GM19043 (cell line): ENCODE measurements around the gene VEGFD.

Experiments used
- ATAC-seq: cut with Tn5 transposase; IDR thresholded peaks from one replicate; pipeline ENCODE4 v1.9.1; 2021; ENCODE audit warnings: low read depth; ENCODE audit not compliant: unreplicated experiment

Gene VEGFD

GRCh38 chrX:15366506-15367352 lies 17.5 kb downstream of the VEGFD start:
- ATAC-seq = no peak

GRCh38 chrX:15359701-15360100 lies 24.5 kb downstream of the VEGFD start:
- no peak for ATAC-seq

- no peak for ATAC-seq
These were observed 25.7 kb downstream of the VEGFD start for GRCh38 chrX:15358533-15358932.

GRCh38 chrX:15356444-15356843 lies 27.8 kb downstream of the VEGFD start:
- ATAC-seq = no peak

- ATAC-seq = no peak
These were observed 33.8 kb downstream of the VEGFD start for GRCh38 chrX:15350329-15350996.

- no peak for ATAC-seq
These were observed 35.2 kb downstream of the VEGFD start for GRCh38 chrX:15349046-15349445.

- no peak for ATAC-seq
These were observed 38.2 kb downstream of the VEGFD start for GRCh38 chrX:15345976-15346375.

- ATAC-seq = no peak
These were observed 40.1 kb downstream of the VEGFD start for GRCh38 chrX:15344106-15344505.

GRCh38 chrX:15343075-15343476 lies 41.1 kb downstream of the VEGFD start:
- ATAC-seq = no peak

GRCh38 chrX:15340867-15341266 lies 43.3 kb downstream of the VEGFD start:
- ATAC-seq = no peak

GRCh38 chrX:15336023-15336413 lies 48.2 kb downstream of the VEGFD start:
- ATAC-seq = no peak

- ATAC-seq = peak; percentile 97
These were observed 48.8 kb downstream of the VEGFD start, which contains the start of gene PIGA for GRCh38 chrX:15335135-15336022. PIGA (minus strand) TSS chrX:15335523; CDS start chrX:15331930, 3,593 bp downstream.

GRCh38 chrX:15334561-15334960 lies 49.7 kb downstream of the VEGFD start:
- no peak for ATAC-seq

- no peak for ATAC-seq
These were observed 55.4 kb downstream of the VEGFD start for GRCh38 chrX:15328821-15329220.

GRCh38 chrX:15328131-15328530 lies 56.1 kb downstream of the VEGFD start:
- ATAC-seq = no peak

- no peak for ATAC-seq
These were observed 61.7 kb downstream of the VEGFD start for GRCh38 chrX:15322472-15322871.

GRCh38 chrX:15322072-15322471 lies 62.1 kb downstream of the VEGFD start:
- ATAC-seq = no peak

GRCh38 chrX:15321447-15321846 lies 62.8 kb downstream of the VEGFD start:
- ATAC-seq = no peak

GRCh38 chrX:15320297-15320696 lies 63.9 kb downstream of the VEGFD start:
- ATAC-seq = no peak

GRCh38 chrX:15319075-15319474 lies 65.1 kb downstream of the VEGFD start:
- ATAC-seq = no peak

GRCh38 chrX:15315509-15315908 lies 68.7 kb downstream of the VEGFD start, which contains the start of gene ASB11:
ASB11 (minus strand) TSS chrX:15315640; CDS start chrX:15315605, 35 bp downstream.
- no peak for ATAC-seq
